ENCODE data around the gene GPR21. TPM values are rescaled to one million over a fixed set of nuclear protein-coding genes. Genes with fewer than 3 reads are reported as not detected.

Gene GPR21
- total RNA-seq, 2 experiments from 2014 or later, result 0.74 to 0.89 TPM

- H3K36me3 ChIP-seq (ENCODE audit: insufficient read depth, low read length), result peaks cover 23% of the 10 kb centered on the region
- intact Hi-C loops (cut with DNase I, micrococcal nuclease), result loop anchor here in 1 of 2 experiments (5.0 kb wide), 1 partner anchor 354 kb away; no protein-coding TSS in a partner anchor
- no peak overlapping the region for H3K27ac ChIP-seq (ENCODE audit: low read depth in 1 of 2, low read length in 2 of 2)
- DNase-seq (no peak), ATAC-seq (ENCODE audit: poor library complexity) (no peak)
- POLR2A ChIA-PET, result no interaction called here
- H3K27me3 ChIP-seq (ENCODE audit: control insufficient read depth in 1 of 2, insufficient read depth in 2 of 2, low read length in 2 of 2), result no peaks in the 10 kb centered on the region
- CTCF ChIA-PET, result no interaction called here
- Mint-ChIP-seq H3K4me1 (ENCODE audit: low read depth) (peaks cover 5% of the 10 kb centered on the region), H3K9me3 (no peaks in the 10 kb centered on the region), H3K4me3 (no peak overlapping the region), H3K27me3 (no peaks in the 10 kb centered on the region), H3K36me3 (ENCODE audit: low read depth) (peaks cover 84% of the 10 kb centered on the region), H3K27ac (no peak overlapping the region)
- no peaks in the 10 kb centered on the region for H3K9me3 ChIP-seq (ENCODE audit: control insufficient read depth in 1 of 2, insufficient read depth in 1 of 2, low read length in 2 of 2)
- no peaks in the 10 kb centered on the region for H3K4me1 ChIP-seq (ENCODE audit: insufficient read depth, low read length)
- no peak for TF ChIP-seq CTCF (IDR thresholded peaks at IDR 0.05)
- H3K4me3 ChIP-seq (ENCODE audit: low read length), result no peak overlapping the region
Measured at GRCh38 chr9:122998448-122998847, 35.0 kb upstream of the GPR21 start.

DNA sequence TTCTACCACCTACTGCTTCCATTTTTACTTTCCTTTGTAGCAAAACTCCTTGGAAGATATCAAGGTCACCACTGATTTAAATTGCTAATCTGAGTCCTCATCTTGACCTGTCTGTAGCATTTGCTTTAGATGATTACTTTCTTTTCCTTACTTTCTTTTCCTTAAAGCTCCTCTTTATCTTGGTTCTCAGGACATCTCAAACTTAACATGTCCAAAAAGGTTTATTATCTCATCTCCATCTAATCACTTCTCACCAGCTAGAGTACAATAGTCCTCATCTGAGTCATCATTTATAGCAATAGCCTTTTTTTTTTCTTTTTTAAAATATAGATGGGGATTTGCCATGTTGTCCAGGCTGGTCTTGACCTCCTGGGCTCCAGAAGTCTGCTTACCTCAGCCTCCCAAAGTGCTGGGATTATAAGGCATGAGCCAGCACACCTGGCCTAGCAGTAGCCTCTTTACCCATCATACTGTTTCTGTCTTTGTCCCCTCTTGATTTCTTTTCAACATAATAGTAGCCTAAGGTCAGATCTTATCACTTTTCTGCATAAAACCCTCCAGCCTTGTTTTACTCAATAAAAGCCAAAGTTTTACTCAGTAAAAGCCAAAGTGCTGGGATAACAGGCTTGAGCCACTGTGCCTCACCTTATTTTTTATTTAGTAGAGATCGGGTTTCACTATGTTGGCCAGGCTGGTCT lies 32.9 kb upstream of the GPR21 start:
- CTCF ChIA-PET, result no interaction called here
- no peaks in the 10 kb centered on the region for H3K9me3 ChIP-seq (ENCODE audit: control insufficient read depth in 1 of 2, insufficient read depth in 1 of 2, low read length in 2 of 2)
- no peak overlapping the region for H3K4me3 ChIP-seq (ENCODE audit: low read length)
- Mint-ChIP-seq H3K36me3 (ENCODE audit: low read depth) (peaks cover 84% of the 10 kb centered on the region), H3K27ac (no peak overlapping the region), H3K4me1 (ENCODE audit: low read depth) (peaks cover 5% of the 10 kb centered on the region), H3K4me3 (no peak overlapping the region), H3K9me3 (no peaks in the 10 kb centered on the region), H3K27me3 (no peaks in the 10 kb centered on the region)
- H3K27me3 ChIP-seq (ENCODE audit: control insufficient read depth in 1 of 2, insufficient read depth in 2 of 2, low read length in 2 of 2), result no peaks in the 10 kb centered on the region
- intact Hi-C loops (cut with DNase I, micrococcal nuclease), result no loop called here
- no peak for TF ChIP-seq CTCF (IDR thresholded peaks at IDR 0.05)
- H3K36me3 ChIP-seq (ENCODE audit: insufficient read depth, low read length), result peaks cover 29% of the 10 kb centered on the region
- H3K27ac ChIP-seq (ENCODE audit: low read depth in 1 of 2, low read length in 2 of 2), result no peak overlapping the region
- no peaks in the 10 kb centered on the region for H3K4me1 ChIP-seq (ENCODE audit: insufficient read depth, low read length)
- ATAC-seq (ENCODE audit: poor library complexity), result no peak
- no peak for DNase-seq
- POLR2A ChIA-PET, result no interaction called here

GRCh38 chr9:123002754-123003153 lies 30.7 kb upstream of the GPR21 start:
- H3K27me3 Mint-ChIP-seq, result no peaks in the 10 kb centered on the region
- TF ChIP-seq CTCF (IDR thresholded peaks at IDR 0.05), result no peak
- H3K36me3 Mint-ChIP-seq (ENCODE audit: low read depth), result peaks cover 74% of the 10 kb centered on the region
- Histone ChIP-seq H3K27me3 (ENCODE audit: control insufficient read depth in 1 of 2, insufficient read depth in 2 of 2, low read length in 2 of 2) (no peaks in the 10 kb centered on the region), H3K27ac (ENCODE audit: low read depth in 1 of 2, low read length in 2 of 2) (no peak overlapping the region), H3K4me1 (ENCODE audit: insufficient read depth, low read length) (no peaks in the 10 kb centered on the region), H3K36me3 (ENCODE audit: insufficient read depth, low read length) (peaks cover 20% of the 10 kb centered on the region), H3K4me3 (ENCODE audit: low read length) (no peak overlapping the region), H3K9me3 (ENCODE audit: control insufficient read depth in 1 of 2, insufficient read depth in 1 of 2, low read length in 2 of 2) (no peaks in the 10 kb centered on the region)
- CTCF ChIA-PET, result no interaction called here
- H3K9me3 Mint-ChIP-seq, result no peaks in the 10 kb centered on the region
- intact Hi-C loops (cut with DNase I, micrococcal nuclease), result no loop called here
- no peak overlapping the region for H3K4me3 Mint-ChIP-seq
- DNase-seq (no peak), ATAC-seq (ENCODE audit: poor library complexity) (no peak)
- H3K27ac Mint-ChIP-seq, result no peak overlapping the region
- peaks cover 5% of the 10 kb centered on the region for H3K4me1 Mint-ChIP-seq (ENCODE audit: low read depth)
- POLR2A ChIA-PET, result no interaction called here

All from CD4-positive, alpha-beta T cell (primary cell).